GM23338 (cell line): Measurements from ENCODE around the gene CRACR2B. TPM values are rescaled to one million over a fixed set of nuclear protein-coding genes. Genes with fewer than 3 reads are reported as not detected.
A peak's percentile ranks its signal among the peaks of the same experiment; 100 is the strongest.

ENCODE experiments used
- ATAC-seq: fragments of 200-7000 bp; cut with Tn5 transposase; 3 replicates; pipeline ENCODE4 v1.9.1; 2020
- DNase-seq: peaks from one replicate; pipeline ENCODE4 v3.0.0-alpha.2; 2015; ENCODE audit warnings: low spot score
- H2AFZ ChIP-seq: fragments of 200-600 bp; sonication (generic); 2 replicates; pipeline ENCODE4 v1.8.0; 2016; ENCODE audit warnings: antibody characterized with exemption, mild to moderate bottlenecking, moderate library complexity
- H3F3A ChIP-seq: fragments of 200-600 bp; sonication (generic); replicated peaks from 2 replicates; pipeline ENCODE4 v1.8.0; 2017; ENCODE audit warnings: antibody characterized with exemption, mixed run types, low read depth
- H3K27ac ChIP-seq: fragments of 200-600 bp; sonication (generic); 2 replicates; pipeline ENCODE4 v1.6.1; 2016; ENCODE audit warnings: low read depth
- H3K27me3 ChIP-seq: fragments of 200-600 bp; sonication (generic); 2 replicates; pipeline ENCODE4 v1.8.0; 2016; ENCODE audit warnings: mild to moderate bottlenecking, mixed run types, moderate library complexity; ENCODE audit not compliant: insufficient read depth
- H3K36me3 ChIP-seq: fragments of 200-600 bp; sonication (generic); 2 replicates; pipeline ENCODE4 v1.8.0; 2016; ENCODE audit warnings: mild to moderate bottlenecking; ENCODE audit not compliant: insufficient read depth
- H3K4me1 ChIP-seq: fragments of 200-600 bp; sonication (generic); 2 replicates; pipeline ENCODE4 v1.8.0; 2016; ENCODE audit warnings: mild to moderate bottlenecking, moderate library complexity; ENCODE audit not compliant: insufficient read depth
- H3K4me2 ChIP-seq: fragments of 200-600 bp; sonication (generic); 2 replicates; pipeline ENCODE4 v1.7.1; 2017; ENCODE audit warnings: mixed run types
- H3K4me3 ChIP-seq: fragments of 200-600 bp; sonication (generic); 2 replicates; pipeline ENCODE4 v1.6.1; 2016; ENCODE audit warnings: mixed run types
- H3K79me2 ChIP-seq: fragments of 200-600 bp; sonication (generic); replicated peaks from 2 replicates; pipeline ENCODE4 v1.8.0; 2017; ENCODE audit warnings: mild to moderate bottlenecking; ENCODE audit not compliant: insufficient read depth
- H3K9me2 ChIP-seq: fragments of 200-600 bp; sonication (generic); 2 replicates; pipeline ENCODE4 v1.8.0; 2017; ENCODE audit not compliant: insufficient read depth
- H4K20me1 ChIP-seq: fragments of 200-600 bp; sonication (generic); replicated peaks from 2 replicates; pipeline ENCODE4 v1.8.0; 2017; ENCODE audit warnings: mild to moderate bottlenecking; ENCODE audit not compliant: insufficient read depth
- H3K27ac Mint-ChIP-seq: 2 replicates; pipeline ENCODE4 v1.8.0; 2020; ENCODE audit warnings: inconsistent platforms, mild to moderate bottlenecking, moderate library complexity, mixed read lengths
- H3K27me3 Mint-ChIP-seq: 3 replicates; pipeline ENCODE4 v1.8.0; 2022; ENCODE audit warnings: low read depth, mild to moderate bottlenecking, moderate library complexity, mixed read lengths, inconsistent platforms; ENCODE audit not compliant: insufficient read depth, poor library complexity
- H3K36me3 Mint-ChIP-seq: 3 replicates; pipeline ENCODE4 v1.8.0; 2021; ENCODE audit warnings: low read depth, mild to moderate bottlenecking, inconsistent platforms, moderate library complexity, mixed read lengths
- H3K4me1 Mint-ChIP-seq: 3 replicates; pipeline ENCODE4 v1.8.0; 2020; ENCODE audit warnings: mild to moderate bottlenecking, inconsistent platforms, mixed read lengths
- H3K4me3 Mint-ChIP-seq: 3 replicates; pipeline ENCODE4 v1.8.0; 2021; ENCODE audit warnings: moderate library complexity, mild to moderate bottlenecking, inconsistent platforms, mixed read lengths
- H3K9me3 Mint-ChIP-seq: 3 replicates; pipeline ENCODE4 v1.8.0; 2020; ENCODE audit warnings: moderate library complexity, mild to moderate bottlenecking, inconsistent platforms, mixed read lengths
- CTCF ChIP-seq, 2 experiments: fragments of 200-600 bp in 1 of 2; sonication (generic) in 1 of 2; conservative IDR thresholded peaks; 2 replicates each; pipeline versions ENCODE4 v1.5.1 to v1.6.1; 2016 to 2017; ENCODE audit warnings: antibody characterized with exemption in 2 of 2, low read depth in 2 of 2, mild to moderate bottlenecking in 2 of 2, moderate library complexity in 1 of 2
- EZH2 ChIP-seq: fragments of 200-600 bp; sonication (generic); IDR thresholded peaks from one replicate; pipeline ENCODE4 v1.8.0; 2017; ENCODE audit warnings: antibody characterized with exemption, mild to moderate bottlenecking, low read depth; ENCODE audit not compliant: unreplicated experiment
- EZH2phosphoT487 ChIP-seq: fragments of 200-600 bp; sonication (generic); IDR thresholded peaks from one replicate; pipeline ENCODE4 v1.8.1; 2018; ENCODE audit warnings: antibody characterized with exemption; ENCODE audit not compliant: unreplicated experiment
- JUNB ChIP-seq: IDR thresholded peaks from one replicate; pipeline ENCODE4 v1.6.1; 2016; ENCODE audit warnings: antibody characterized with exemption; ENCODE audit not compliant: unreplicated experiment
- POLR2AphosphoS5 ChIP-seq: IDR thresholded peaks from 2 replicates; pipeline ENCODE4 v1.6.1; 2016; ENCODE audit warnings: antibody characterized with exemption, low read depth
- polyA plus RNA-seq: library from polyadenylated mRNA; unstranded; fragments of >200 nt; fragmentation: Nextera tagmentation; extraction: Ambion mirVana; gene quantifications from 2 replicates; pipeline ENCODE4 v1.2.1, GENCODE V29; 2016
- total RNA-seq: library from RNA; depleted of rRNA; stranded (reverse); fragments of >200 nt; shearing (Covaris generic); gene quantifications from 2 replicates; pipeline ENCODE4 v1.2.3, GENCODE V29; 2014

The CRACR2B gene
- total and polyA plus RNA-seq, 2 experiments from 2014 or later = 55.9 to 64.1 TPM

DNA sequence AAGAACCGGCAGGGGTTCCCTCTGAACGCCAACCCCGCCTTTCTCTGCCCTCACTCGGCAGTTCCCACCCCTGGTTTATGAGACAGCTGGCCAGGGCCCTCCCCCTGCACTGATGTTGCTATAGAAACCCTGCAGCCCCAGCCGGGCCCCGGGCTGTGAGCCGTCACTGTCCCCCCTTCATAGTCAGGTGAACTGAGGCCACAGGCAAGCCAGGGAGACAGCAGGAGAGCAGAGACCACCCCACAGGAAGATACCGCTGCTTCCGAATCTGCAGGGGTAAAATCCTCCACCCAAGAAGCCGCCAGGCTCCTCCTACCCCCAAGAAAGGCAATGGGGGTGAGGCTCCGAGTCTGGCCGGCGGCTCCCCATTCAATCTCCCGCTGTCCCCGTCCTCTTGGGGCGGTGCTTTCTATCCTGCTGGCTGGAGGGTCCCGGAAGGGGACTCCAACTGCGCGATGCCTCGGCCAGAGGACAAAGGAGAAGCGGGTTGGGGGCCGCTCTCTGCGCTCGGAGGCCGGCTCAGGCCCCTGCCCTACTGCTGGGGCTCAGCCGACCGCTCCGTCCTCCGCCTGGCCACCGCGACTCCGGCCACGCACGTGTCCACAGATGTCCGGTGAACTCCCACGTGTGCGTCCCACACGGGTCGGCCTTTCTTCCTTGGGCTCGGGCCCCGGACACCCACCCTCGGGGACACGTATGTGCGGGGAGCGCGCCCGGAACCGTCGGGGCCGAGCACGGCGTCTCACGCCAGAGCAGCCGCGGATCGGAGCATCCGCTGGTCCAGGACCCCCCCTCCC lies 30.2 kb upstream of the CRACR2B start:
- H3K4me1 ChIP-seq = peaks cover 8% of the 10 kb centered on the region; the same call in 1 of the 2 replicates
- peaks cover 6% of the 10 kb centered on the region; the same call in 1 of the 3 replicates for H3K36me3 Mint-ChIP-seq
- H3K27ac Mint-ChIP-seq = no peak overlapping the region
- peaks cover 16% of the 10 kb centered on the region; the same call in 2 of the 3 replicates for H3K4me1 Mint-ChIP-seq
- H3K9me3 Mint-ChIP-seq = no peaks in the 10 kb centered on the region
- H4K20me1 ChIP-seq = no peaks in the 10 kb centered on the region
- peak overlapping the region; percentile 86 for H3K4me3 ChIP-seq
- no peaks in the 10 kb centered on the region for H3K36me3 ChIP-seq
- peaks cover 14% of the 10 kb centered on the region for H3F3A ChIP-seq
- H3K79me2 ChIP-seq = no peaks in the 10 kb centered on the region; the same call in 1 of the 2 replicates
- H3K4me2 ChIP-seq = peak overlapping the region; percentile 95
- H3K27me3 Mint-ChIP-seq = peaks cover 5% of the 10 kb centered on the region
- no peaks in the 10 kb centered on the region for H3K9me2 ChIP-seq
- no peaks in the 10 kb centered on the region for H3K27me3 ChIP-seq
- peak overlapping the region; percentile 52; the same call in 1 of the 2 replicates for H2AFZ ChIP-seq
- ATAC-seq (peak; percentile 49), DNase-seq (peak; percentile 76)
- no peak for TF ChIP-seq EZH2phosphoT487
- TF ChIP-seq EZH2 = no peak
- H3K4me3 Mint-ChIP-seq = peak overlapping the region; percentile 81
- H3K27ac ChIP-seq = peak overlapping the region; percentile 69; the same call in 1 of the 2 replicates

GRCh38 chr11:798093-798713 lies 29.5 kb upstream of the CRACR2B start, which contains the start of gene SLC25A22:
TSS of gene SLC25A22 (minus strand) at chr11:798281. CDS start at chr11:795006, 3,275 bp downstream.
- Mint-ChIP-seq H3K4me1 (peaks cover 16% of the 10 kb centered on the region; the same call in 2 of the 3 replicates), H3K27ac (no peak within 1 kb of the TSS), H3K4me3 (peak within 1 kb of the TSS; percentile 81), H3K9me3 (no peaks in the 10 kb centered on the region), H3K36me3 (peaks cover 6% of the 10 kb centered on the region; the same call in 1 of the 3 replicates), H3K27me3 (peaks cover 5% of the 10 kb centered on the region)
- Histone ChIP-seq H3K4me1 (peaks cover 8% of the 10 kb centered on the region; the same call in 1 of the 2 replicates), H3K79me2 (no peaks in the 10 kb centered on the region; the same call in 1 of the 2 replicates), H3K27me3 (no peaks in the 10 kb centered on the region), H3K36me3 (no peaks in the 10 kb centered on the region), H3K27ac (peak within 1 kb of the TSS; percentile 69; the same call in 1 of the 2 replicates), H4K20me1 (no peaks in the 10 kb centered on the region), H3K4me2 (peak within 1 kb of the TSS; percentile 95), H2AFZ (peak within 1 kb of the TSS; percentile 52; the same call in 1 of the 2 replicates), H3K9me2 (no peaks in the 10 kb centered on the region), H3F3A (peaks cover 14% of the 10 kb centered on the region), H3K4me3 (peak within 1 kb of the TSS; percentile 86)
- TF ChIP-seq POLR2AphosphoS5 (peak; percentile 30; the same call in 1 of the 2 replicates), JUNB (no peak), CTCF (conservative IDR thresholded peaks at IDR 0.05; ENCODE audit: low read depth in 2 of 2) (peak; percentile 61 to 73)
- ATAC-seq = peak; percentile 61
- peak; percentile 90 for DNase-seq
